WTC11 (cell line): Measurements from ENCODE around the gene IRS1. TPM values are rescaled to one million over a fixed set of nuclear protein-coding genes. Genes with fewer than 3 reads are reported as not detected.

Experiments
- ATAC-seq: fragments of 200-7000 bp; cut with Tn5 transposase; 2 replicates; pipeline ENCODE4 v1.10.0; 2021; ENCODE audit warnings: mild to moderate bottlenecking, moderate library complexity
- CTCF ChIA-PET: fragments of 300-600 bp; sonication (Branson Sonifier 250); formaldehyde crosslinking; loops from one replicate; lab custom pipeline; 2021; ENCODE audit warnings: antibody characterized with exemption; lab: Charles Lee
- POLR2A ChIA-PET: fragments of 350-600 bp; sonication (Branson Sonifier 250); formaldehyde crosslinking; loops from one replicate; lab custom pipeline; 2021; ENCODE audit warnings: antibody characterized with exemption; lab: Charles Lee
- DNase-seq: peaks from one replicate; pipeline ENCODE4 v3.0.0; 2021; ENCODE audit warnings: low spot score
- H3K27ac Mint-ChIP-seq: 2 replicates; pipeline ENCODE4 v1.8.0; 2021; ENCODE audit warnings: mixed read lengths
- H3K27me3 Mint-ChIP-seq: 2 replicates; pipeline ENCODE4 v1.8.0; 2021; ENCODE audit warnings: low read depth, mild to moderate bottlenecking, moderate library complexity, mixed read lengths
- H3K36me3 Mint-ChIP-seq: 2 replicates; pipeline ENCODE4 v1.8.0; 2021; ENCODE audit warnings: mixed read lengths
- H3K4me1 Mint-ChIP-seq: 2 replicates; pipeline ENCODE4 v1.8.0; 2022; ENCODE audit warnings: mixed read lengths
- H3K4me3 Mint-ChIP-seq: 2 replicates; pipeline ENCODE4 v1.8.0; 2021; ENCODE audit warnings: mild to moderate bottlenecking, moderate library complexity, mixed read lengths
- H3K9me3 Mint-ChIP-seq: 2 replicates; pipeline ENCODE4 v1.8.0; 2021; ENCODE audit warnings: mixed read lengths
- ATF2 ChIP-seq: sonication (generic); formaldehyde crosslinking; IDR thresholded peaks from 2 replicates; pipeline ENCODE4 v1.8.1; 2022; ENCODE audit warnings: low read depth, missing genetic modification reagents, borderline replicate concordance
- ATF3 ChIP-seq: sonication (generic); formaldehyde crosslinking; conservative IDR thresholded peaks from 2 replicates; pipeline ENCODE4 v1.8.1; 2022; ENCODE audit warnings: mild to moderate bottlenecking, missing genetic modification reagents
- ATF6 ChIP-seq: sonication (generic); formaldehyde crosslinking; IDR thresholded peaks from 2 replicates; pipeline ENCODE4 v1.8.1; 2023; ENCODE audit warnings: mild to moderate bottlenecking, missing genetic modification reagents
- CBFB ChIP-seq: sonication (generic); formaldehyde crosslinking; IDR thresholded peaks from 2 replicates; pipeline ENCODE4 v1.8.1; 2022; ENCODE audit warnings: mild to moderate bottlenecking, low read depth, missing genetic modification reagents
- CDX4 ChIP-seq: fragments of 250-450 bp; sonication (Bioruptor Pico); IDR thresholded peaks from 2 replicates; pipeline ENCODE4 v1.9.0; 2021; ENCODE audit warnings: moderate library complexity, mild to moderate bottlenecking, inconsistent platforms, borderline replicate concordance
- CREB1 ChIP-seq: sonication (generic); formaldehyde crosslinking; IDR thresholded peaks from 2 replicates; pipeline ENCODE4 v1.8.0; 2023; ENCODE audit warnings: mild to moderate bottlenecking, missing genetic modification reagents
- ESRRA ChIP-seq: sonication (generic); formaldehyde crosslinking; IDR thresholded peaks from 2 replicates; pipeline ENCODE4 v1.8.1; 2022; ENCODE audit warnings: mild to moderate bottlenecking, missing genetic modification reagents, borderline replicate concordance
- FOXP1 ChIP-seq: sonication (generic); formaldehyde crosslinking; IDR thresholded peaks from 2 replicates; pipeline ENCODE4 v1.8.0; 2022; ENCODE audit warnings: missing genetic modification reagents, mild to moderate bottlenecking, moderate library complexity, borderline replicate concordance
- GRHL2 ChIP-seq: fragments of 250-450 bp; sonication (Bioruptor Pico); IDR thresholded peaks from 2 replicates; pipeline ENCODE4 v1.8.0; 2022; ENCODE audit warnings: mild to moderate bottlenecking, moderate library complexity; ENCODE audit not compliant: insufficient replicate concordance, severe bottlenecking
- GTF2I ChIP-seq: fragments of 250-450 bp; sonication (Bioruptor Pico); conservative IDR thresholded peaks from 2 replicates; pipeline ENCODE4 v1.4.0; 2021; ENCODE audit warnings: mild to moderate bottlenecking
- MAX ChIP-seq: sonication (generic); formaldehyde crosslinking; IDR thresholded peaks from 2 replicates; pipeline ENCODE4 v1.8.0; 2022; ENCODE audit warnings: mild to moderate bottlenecking, missing genetic modification reagents
- MXD4 ChIP-seq: fragments of 250-450 bp; sonication (Bioruptor Pico); IDR thresholded peaks from 2 replicates; pipeline ENCODE4 v1.8.0; 2021; ENCODE audit warnings: mild to moderate bottlenecking, moderate library complexity, borderline replicate concordance
- NR1H2 ChIP-seq: sonication (generic); formaldehyde crosslinking; IDR thresholded peaks from 2 replicates; pipeline ENCODE4 v1.9.0; 2021; ENCODE audit warnings: mild to moderate bottlenecking, moderate library complexity, missing genetic modification reagents
- OVOL2 ChIP-seq: fragments of 250-450 bp; sonication (Bioruptor Pico); IDR thresholded peaks from 2 replicates; pipeline ENCODE4 v1.9.0; 2021; ENCODE audit warnings: mild to moderate bottlenecking, borderline replicate concordance
- PRRX2 ChIP-seq: fragments of 250-450 bp; sonication (Bioruptor Pico); IDR thresholded peaks from 2 replicates; pipeline ENCODE4 v1.8.0; 2021; ENCODE audit warnings: mild to moderate bottlenecking
- TEAD1 ChIP-seq: sonication (generic); formaldehyde crosslinking; IDR thresholded peaks from 2 replicates; pipeline ENCODE4 v1.8.0; 2022; ENCODE audit warnings: mild to moderate bottlenecking, missing genetic modification reagents
- TEAD4 ChIP-seq: sonication (generic); formaldehyde crosslinking; IDR thresholded peaks from 2 replicates; pipeline ENCODE4 v1.8.0; 2022; ENCODE audit warnings: mild to moderate bottlenecking, missing genetic modification reagents
- USF2 ChIP-seq: sonication (generic); formaldehyde crosslinking; IDR thresholded peaks from 2 replicates; pipeline ENCODE4 v1.8.1; 2023; ENCODE audit warnings: mild to moderate bottlenecking, missing genetic modification reagents, moderate library complexity
- ZNF671 ChIP-seq: fragments of 250-450 bp; sonication (Bioruptor Pico); IDR thresholded peaks from 2 replicates; pipeline ENCODE4 v1.8.0; 2021; ENCODE audit warnings: mild to moderate bottlenecking
- total RNA-seq: library from RNA; stranded (reverse); gene quantifications from 3 replicates; pipeline ENCODE4 v1.2.3, GENCODE V29; 2021

The IRS1 gene
- total RNA-seq, 1 experiment from 2014 or later: 22.9 TPM

- H3K4me3 Mint-ChIP-seq: no peak overlapping the region
- H3K9me3 Mint-ChIP-seq: no peaks in the 10 kb centered on the region
- TF ChIP-seq MXD4 (CRISPR knock-in tag): no peak
- TF ChIP-seq ATF6 (CRISPR knock-in tag): no peak
- no peak for TF ChIP-seq MAX (CRISPR knock-in tag)
- TF ChIP-seq USF2 (CRISPR knock-in tag): no peak
- no peak for TF ChIP-seq TEAD1
- no peak for TF ChIP-seq ATF3 (CRISPR knock-in tag)
- TF ChIP-seq TEAD4 (CRISPR knock-in tag): no peak
- TF ChIP-seq FOXP1 (CRISPR knock-in tag): no peak
- TF ChIP-seq ATF2 (CRISPR knock-in tag): no peak
- no peak for TF ChIP-seq CDX4
- no peak for TF ChIP-seq GTF2I
- TF ChIP-seq, all 79 proteins: peak for 0
- ChIA-PET CTCF (no interaction called here), POLR2A (no interaction called here)
- Mint-ChIP-seq H3K4me1 (no peaks in the 10 kb centered on the region), H3K27me3 (no peaks in the 10 kb centered on the region), H3K27ac (no peak overlapping the region), H3K36me3 (no peaks in the 10 kb centered on the region)
- DNase-seq: no peak
- no peak for ATAC-seq
These were observed 87.9 kb downstream of the IRS1 start for GRCh38 chr2:226711606-226712296.

- Mint-ChIP-seq H3K4me1 (no peaks in the 10 kb centered on the region), H3K27me3 (no peaks in the 10 kb centered on the region), H3K36me3 (no peaks in the 10 kb centered on the region), H3K27ac (no peak overlapping the region), H3K9me3 (peaks cover 4% of the 10 kb centered on the region; the same call in 1 of the 2 replicates), H3K4me3 (no peak overlapping the region)
- ChIA-PET POLR2A (no interaction called here), CTCF (no interaction called here)
- TF ChIP-seq ATF6 (CRISPR knock-in tag) (no peak), CBFB (CRISPR knock-in tag) (no peak), GRHL2 (CRISPR knock-in tag) (no peak), ZNF671 (CRISPR knock-in tag) (no peak), NR1H2 (CRISPR knock-in tag) (no peak), PRRX2 (CRISPR knock-in tag) (no peak), CREB1 (CRISPR knock-in tag) (no peak), OVOL2 (CRISPR knock-in tag) (no peak), ESRRA (CRISPR knock-in tag) (no peak), MAX (CRISPR knock-in tag) (no peak)
- ATAC-seq: no peak
- DNase-seq: no peak
These were observed 92.1 kb downstream of the IRS1 start for GRCh38 chr2:226707499-226707898.
